PFSK-1 (cell line): ENCODE measurements around the gene GGA3.

Experiments
- FOXP2 ChIP-seq: optimal IDR thresholded peaks from 2 replicates; pipeline ENCODE3; 2011; ENCODE audit warnings: borderline replicate concordance, control low read depth, inconsistent platforms; ENCODE audit not compliant: insufficient read depth; ENCODE audit errors: extremely low read length, extremely low read depth
- POLR2AphosphoS5 ChIP-seq: IDR thresholded peaks from 2 replicates; pipeline ENCODE4 v1.6.1; 2012; ENCODE audit warnings: low read depth, mild to moderate bottlenecking, control low read depth, low read length, moderate library complexity
- SIN3A ChIP-seq: IDR thresholded peaks from 2 replicates; pipeline ENCODE4 v1.6.1; 2012; ENCODE audit warnings: mild to moderate bottlenecking, low read length, moderate library complexity, borderline replicate concordance; ENCODE audit not compliant: insufficient read depth
- TAF1 ChIP-seq: IDR thresholded peaks from 2 replicates; pipeline ENCODE4 v1.6.1; 2012; ENCODE audit warnings: low read length, control low read depth, borderline replicate concordance; ENCODE audit not compliant: insufficient read depth
- TF ChIP-seq, protein P1 (sequence below), 2 experiments: IDR thresholded peaks; 2 replicates each; pipeline versions ENCODE4 v1.6.1 to v1.8.0; 2011 to 2012; ENCODE audit warnings: low read depth in 2 of 2, low read length in 2 of 2, control low read depth in 1 of 2, inconsistent platforms in 1 of 2, mild to moderate bottlenecking in 1 of 2, moderate library complexity in 1 of 2; ENCODE audit not compliant: insufficient read depth in 1 of 2

GGA3 gene

DNA sequence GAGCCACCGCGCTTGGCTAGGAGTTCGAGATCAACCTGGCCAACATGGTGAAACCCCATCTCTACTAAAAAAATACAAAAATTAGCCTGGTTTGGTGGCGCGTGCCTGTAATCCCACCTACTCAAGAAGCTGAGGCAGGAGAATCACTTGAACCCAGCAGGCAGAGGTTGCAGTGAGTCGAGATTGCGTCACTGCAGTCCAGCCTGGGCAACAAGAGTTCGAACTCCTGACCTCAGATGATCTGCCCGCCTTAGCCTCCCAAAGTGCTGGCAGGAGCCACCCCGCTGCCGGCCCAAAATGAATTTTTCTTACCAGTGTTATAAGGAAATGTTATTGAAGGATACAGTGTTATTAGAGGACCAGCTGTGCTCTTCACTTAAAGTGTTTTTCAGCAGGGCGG lies 53.6 kb downstream of the GGA3 start:
- TF ChIP-seq FOXP2, result no peak
- TF ChIP-seq SIN3A, result no peak

DNA sequence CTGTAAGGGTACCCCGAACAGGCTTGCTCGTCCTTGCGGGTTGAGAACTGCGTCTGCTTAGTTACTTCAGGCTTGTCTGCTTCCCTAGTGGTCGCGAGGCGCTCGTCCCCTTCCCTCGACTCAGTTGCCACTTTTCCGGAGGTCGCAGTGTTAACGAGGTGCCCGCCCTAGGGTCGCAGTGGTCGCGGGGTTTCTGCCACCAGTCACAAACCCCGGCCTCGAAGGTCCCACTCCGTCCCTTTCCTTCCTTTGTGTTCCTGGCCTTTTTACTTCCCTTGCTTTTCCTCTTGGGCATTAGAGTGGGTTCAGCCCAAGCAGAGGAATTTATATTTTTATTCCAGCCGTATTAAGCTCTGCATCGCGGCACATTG lies 55.6 kb downstream of the GGA3 start:
- TF ChIP-seq, protein P1, sequence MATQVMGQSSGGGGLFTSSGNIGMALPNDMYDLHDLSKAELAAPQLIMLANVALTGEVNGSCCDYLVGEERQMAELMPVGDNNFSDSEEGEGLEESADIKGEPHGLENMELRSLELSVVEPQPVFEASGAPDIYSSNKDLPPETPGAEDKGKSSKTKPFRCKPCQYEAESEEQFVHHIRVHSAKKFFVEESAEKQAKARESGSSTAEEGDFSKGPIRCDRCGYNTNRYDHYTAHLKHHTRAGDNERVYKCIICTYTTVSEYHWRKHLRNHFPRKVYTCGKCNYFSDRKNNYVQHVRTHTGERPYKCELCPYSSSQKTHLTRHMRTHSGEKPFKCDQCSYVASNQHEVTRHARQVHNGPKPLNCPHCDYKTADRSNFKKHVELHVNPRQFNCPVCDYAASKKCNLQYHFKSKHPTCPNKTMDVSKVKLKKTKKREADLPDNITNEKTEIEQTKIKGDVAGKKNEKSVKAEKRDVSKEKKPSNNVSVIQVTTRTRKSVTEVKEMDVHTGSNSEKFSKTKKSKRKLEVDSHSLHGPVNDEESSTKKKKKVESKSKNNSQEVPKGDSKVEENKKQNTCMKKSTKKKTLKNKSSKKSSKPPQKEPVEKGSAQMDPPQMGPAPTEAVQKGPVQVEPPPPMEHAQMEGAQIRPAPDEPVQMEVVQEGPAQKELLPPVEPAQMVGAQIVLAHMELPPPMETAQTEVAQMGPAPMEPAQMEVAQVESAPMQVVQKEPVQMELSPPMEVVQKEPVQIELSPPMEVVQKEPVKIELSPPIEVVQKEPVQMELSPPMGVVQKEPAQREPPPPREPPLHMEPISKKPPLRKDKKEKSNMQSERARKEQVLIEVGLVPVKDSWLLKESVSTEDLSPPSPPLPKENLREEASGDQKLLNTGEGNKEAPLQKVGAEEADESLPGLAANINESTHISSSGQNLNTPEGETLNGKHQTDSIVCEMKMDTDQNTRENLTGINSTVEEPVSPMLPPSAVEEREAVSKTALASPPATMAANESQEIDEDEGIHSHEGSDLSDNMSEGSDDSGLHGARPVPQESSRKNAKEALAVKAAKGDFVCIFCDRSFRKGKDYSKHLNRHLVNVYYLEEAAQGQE (IDR thresholded peaks at IDR 0.05; ENCODE audit: insufficient read depth in 1 of 2, low read depth in 2 of 2, low read length in 2 of 2), result no peak
- TF ChIP-seq SIN3A, result 0 out of 2 replicates have a peak, but pooled peaks have one; percentile 26

DNA sequence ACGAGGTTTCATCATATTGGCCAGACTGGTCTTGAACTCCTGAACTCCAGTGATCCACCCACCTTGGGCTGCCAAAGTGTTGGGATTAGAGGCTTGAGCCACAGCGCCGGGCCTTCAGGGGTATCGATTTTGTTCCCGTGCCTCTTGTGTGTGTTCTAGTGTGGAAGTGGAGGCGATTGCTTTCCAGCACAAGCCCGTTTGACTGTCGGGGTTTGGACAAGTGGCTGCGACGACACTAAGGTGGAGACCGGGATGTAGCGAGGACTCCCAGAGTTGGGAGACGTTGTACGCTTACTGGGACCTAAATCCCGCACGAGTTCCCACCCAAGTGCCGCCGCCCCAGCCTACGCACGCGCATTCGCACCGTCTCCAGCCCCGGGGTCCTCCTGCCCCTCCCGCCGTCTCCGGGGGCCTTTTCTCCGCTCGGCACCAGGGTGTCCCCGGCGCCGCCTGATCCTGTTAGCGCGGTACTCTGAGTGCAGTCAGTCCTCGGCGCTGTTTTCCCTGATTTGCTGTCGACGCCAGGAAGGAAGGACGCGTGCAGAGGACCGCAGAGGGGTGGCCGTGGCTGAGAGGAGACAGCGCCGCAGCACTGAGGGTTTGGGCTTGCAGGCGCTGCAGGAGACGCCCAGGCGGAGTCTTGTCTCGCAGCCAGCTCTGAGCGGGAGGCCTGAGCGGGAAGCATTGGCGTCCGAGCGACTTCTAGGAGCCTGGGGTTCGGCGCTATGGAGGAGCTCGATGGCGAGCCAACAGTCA lies 56.2 kb downstream of the GGA3 start, which contains the start of gene NUP85:
TSS of gene NUP85 (plus strand) at position 643 of the 756 bp plus-strand sequence. CDS start at position 726, 83 bp downstream.
- TF ChIP-seq FOXP2 (no peak), TAF1 (peak; percentile 67), POLR2AphosphoS5 (peak; percentile 93), SIN3A (peak; percentile 81; the same call in 1 of the 2 replicates)
- TF ChIP-seq, protein P1 (IDR thresholded peaks at IDR 0.05; ENCODE audit: insufficient read depth in 1 of 2, low read depth in 2 of 2, low read length in 2 of 2), result 0 out of 4 replicates have a peak, but pooled peaks of 1 of the 2 experiments have one; percentile 13

DNA sequence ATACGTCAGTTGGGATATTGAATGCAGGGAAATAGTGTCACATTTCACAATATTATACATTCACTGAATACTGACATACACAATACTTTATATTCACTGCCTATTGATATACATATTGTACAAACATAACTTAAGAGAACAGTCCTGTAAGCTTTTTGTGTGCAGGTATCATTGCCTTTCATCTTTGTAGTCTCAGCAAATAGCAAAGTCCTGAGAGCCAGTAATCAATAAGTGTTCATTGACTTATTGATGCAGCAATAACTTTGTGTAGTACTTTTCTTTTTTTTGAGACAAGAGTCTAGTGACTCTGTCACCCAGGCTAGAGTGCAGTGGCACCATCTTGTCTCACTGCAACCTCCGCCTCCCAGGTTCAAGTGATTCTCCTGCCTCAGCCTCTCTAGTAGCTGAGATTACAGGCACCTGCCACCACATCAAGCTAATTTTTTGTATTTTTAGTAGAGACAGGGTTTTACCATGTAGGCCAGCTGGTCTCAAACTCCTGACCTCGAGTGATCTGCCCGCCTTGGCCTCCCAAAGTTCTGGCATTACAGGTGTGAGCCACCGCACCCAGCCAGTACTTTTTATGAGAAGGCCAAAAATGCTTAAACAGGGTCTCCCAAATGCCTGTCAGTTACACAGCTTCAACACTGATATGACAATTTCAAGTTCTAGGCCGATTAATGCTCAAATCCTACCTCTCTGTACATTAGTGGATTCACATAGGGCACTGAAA lies 61.4 kb downstream of the GGA3 start:
- TF ChIP-seq, protein P1 (IDR thresholded peaks at IDR 0.05; ENCODE audit: insufficient read depth in 1 of 2, low read depth in 2 of 2, low read length in 2 of 2), result no peak
- no peak for TF ChIP-seq SIN3A
- no peak for TF ChIP-seq TAF1
- no peak for TF ChIP-seq FOXP2
- no peak for TF ChIP-seq POLR2AphosphoS5

DNA sequence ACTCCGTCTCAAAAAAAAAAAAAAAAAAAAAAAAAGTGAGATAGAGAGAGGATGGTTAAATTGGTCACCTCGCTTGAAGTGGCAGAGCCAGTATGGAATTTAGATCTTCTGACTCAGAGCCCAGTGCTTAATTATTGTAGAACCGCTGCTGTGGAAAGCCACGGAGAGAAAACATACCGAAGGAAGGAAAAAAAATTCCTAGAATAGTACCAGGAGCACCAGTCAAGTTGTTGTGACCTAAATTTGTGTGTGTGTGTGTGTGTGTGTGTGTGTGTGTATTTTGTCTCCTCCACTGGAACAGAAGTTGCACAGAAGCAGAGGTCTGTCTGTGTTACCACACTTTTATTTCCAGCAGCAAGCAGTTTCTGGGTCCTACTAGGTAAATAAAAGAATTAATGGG lies 66.5 kb downstream of the GGA3 start:
- TF ChIP-seq FOXP2, result no peak
- TF ChIP-seq, protein P1 (IDR thresholded peaks at IDR 0.05; ENCODE audit: insufficient read depth in 1 of 2, low read depth in 2 of 2, low read length in 2 of 2), result no peak
- TF ChIP-seq POLR2AphosphoS5, result no peak
- no peak for TF ChIP-seq TAF1
